Lower lobe of right lung (tissue), 2 donors: ENCODE data around the gene GRIK4. TPM values are rescaled to one million over a fixed set of nuclear protein-coding genes. Genes with fewer than 3 reads are reported as not detected.

Experiments
- ATAC-seq, 2 donors: fragments of 200-7000 bp; cut with Tn5 transposase; one replicate each; pipeline ENCODE4 v1.9.1; 2020 to 2022; ENCODE audit warnings: mild to moderate bottlenecking in 2 of 2, moderate library complexity in 2 of 2
- DNase-seq: peaks from one replicate; pipeline ENCODE4 v3.0.0-alpha.2; 2020
- H3K27ac ChIP-seq: fragments of 200-600 bp; one replicate; pipeline ENCODE4 v1.8.0; 2022
- H3K27me3 ChIP-seq: fragments of 200-600 bp; one replicate; pipeline ENCODE4 v1.8.0; 2022; ENCODE audit warnings: low read depth
- H3K36me3 ChIP-seq: fragments of 200-600 bp; one replicate; pipeline ENCODE4 v1.8.0; 2022; ENCODE audit warnings: mild to moderate bottlenecking
- H3K4me1 ChIP-seq: fragments of 200-600 bp; one replicate; pipeline ENCODE4 v1.8.0; 2022
- H3K4me3 ChIP-seq: fragments of 200-600 bp; one replicate; pipeline ENCODE4 v1.8.0; 2022; ENCODE audit warnings: mild to moderate bottlenecking
- H3K9me3 ChIP-seq: fragments of 200-600 bp; one replicate; pipeline ENCODE4 v1.8.0; 2022
- intact Hi-C: fragments of 100-400 bp; cut with DNase I; formaldehyde crosslinking; loops from one replicate; pipeline ENCODE4 v1.11.0; 2022
- total RNA-seq: library from RNA; stranded (reverse); fragmentation: NEBNext Ultra II Directional; extraction: Animal tissue kit (Norgen Biotek cat#: 25700); gene quantifications from one replicate; pipeline ENCODE4 v1.2.1, GENCODE V29; 2021
- TF ChIP-seq, protein P1 (sequence below): fragments of 200-600 bp; IDR thresholded peaks from one replicate; pipeline ENCODE4 v1.8.0; 2022; ENCODE audit warnings: antibody characterized with exemption, mild to moderate bottlenecking
- donor health status: DM: no; HTN: yes; CAD: no; lungs with severe emphysema.

Gene GRIK4
- total RNA-seq, 1 donor from 2014 or later, result 2.2 TPM

DNA sequence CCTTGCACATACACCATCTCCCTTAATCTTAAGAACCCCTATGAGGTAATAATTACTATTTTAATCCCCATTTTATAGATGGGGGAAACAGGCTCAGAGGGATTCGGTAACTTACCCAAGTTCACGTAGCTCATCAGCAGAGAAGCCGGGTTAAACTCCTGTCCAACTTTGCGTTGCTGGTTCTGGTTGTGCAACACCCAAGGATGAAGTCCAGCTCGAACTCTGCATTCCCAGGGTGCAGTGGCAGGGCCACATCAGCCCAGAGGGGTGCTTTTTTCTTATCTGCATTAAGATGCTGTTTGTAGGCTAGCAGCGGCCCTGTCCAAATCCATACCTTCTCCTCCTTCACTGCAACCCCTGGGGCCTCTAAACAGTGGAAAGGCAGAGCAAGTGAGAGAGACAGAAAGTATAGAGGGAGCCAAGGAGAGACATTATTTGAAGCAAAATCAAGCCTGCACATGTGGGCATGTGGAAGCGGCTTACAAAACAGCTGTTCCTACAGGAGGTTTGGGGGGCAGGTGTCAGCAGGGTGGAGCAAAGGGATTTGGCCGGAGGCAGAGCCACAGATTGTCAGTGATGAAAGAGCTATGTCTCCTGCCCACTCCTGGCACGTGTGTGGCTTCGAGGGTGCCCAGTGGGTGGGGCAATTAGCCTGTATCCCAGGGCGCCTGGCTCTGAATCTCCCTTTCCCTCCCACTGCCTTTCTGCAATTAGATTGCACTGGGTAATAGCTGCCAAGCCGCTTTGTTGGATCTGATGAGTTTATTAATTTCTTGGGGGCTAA, 382.8 kb downstream of the GRIK4 start:
- TF ChIP-seq, protein P1, sequence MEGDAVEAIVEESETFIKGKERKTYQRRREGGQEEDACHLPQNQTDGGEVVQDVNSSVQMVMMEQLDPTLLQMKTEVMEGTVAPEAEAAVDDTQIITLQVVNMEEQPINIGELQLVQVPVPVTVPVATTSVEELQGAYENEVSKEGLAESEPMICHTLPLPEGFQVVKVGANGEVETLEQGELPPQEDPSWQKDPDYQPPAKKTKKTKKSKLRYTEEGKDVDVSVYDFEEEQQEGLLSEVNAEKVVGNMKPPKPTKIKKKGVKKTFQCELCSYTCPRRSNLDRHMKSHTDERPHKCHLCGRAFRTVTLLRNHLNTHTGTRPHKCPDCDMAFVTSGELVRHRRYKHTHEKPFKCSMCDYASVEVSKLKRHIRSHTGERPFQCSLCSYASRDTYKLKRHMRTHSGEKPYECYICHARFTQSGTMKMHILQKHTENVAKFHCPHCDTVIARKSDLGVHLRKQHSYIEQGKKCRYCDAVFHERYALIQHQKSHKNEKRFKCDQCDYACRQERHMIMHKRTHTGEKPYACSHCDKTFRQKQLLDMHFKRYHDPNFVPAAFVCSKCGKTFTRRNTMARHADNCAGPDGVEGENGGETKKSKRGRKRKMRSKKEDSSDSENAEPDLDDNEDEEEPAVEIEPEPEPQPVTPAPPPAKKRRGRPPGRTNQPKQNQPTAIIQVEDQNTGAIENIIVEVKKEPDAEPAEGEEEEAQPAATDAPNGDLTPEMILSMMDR, result no peak
- H3K4me1 ChIP-seq, result no peaks in the 10 kb centered on the region

GRCh38 chr11:120896687-120897086, 385.1 kb downstream of the GRIK4 start:
- TF ChIP-seq, protein P1, result no peak
- intact Hi-C loops, result no loop called here
- H3K36me3 ChIP-seq, result no peaks in the 10 kb centered on the region
- H3K4me3 ChIP-seq, result no peak overlapping the region
- no peaks in the 10 kb centered on the region for H3K27me3 ChIP-seq
- no peak overlapping the region for H3K27ac ChIP-seq
- DNase-seq, result no peak
- H3K9me3 ChIP-seq, result no peaks in the 10 kb centered on the region
- no peaks in the 10 kb centered on the region for H3K4me1 ChIP-seq
- ATAC-seq, result no peak

More for the DNA sequence above, 382.8 kb downstream of the GRIK4 start:
- Histone ChIP-seq H3K36me3 (no peaks in the 10 kb centered on the region), H3K9me3 (no peaks in the 10 kb centered on the region), H3K27me3 (no peaks in the 10 kb centered on the region), H3K4me3 (no peak overlapping the region), H3K27ac (no peak overlapping the region)
- ATAC-seq, result no peak
- no peak for DNase-seq
- intact Hi-C loops, result no loop called here

DNA sequence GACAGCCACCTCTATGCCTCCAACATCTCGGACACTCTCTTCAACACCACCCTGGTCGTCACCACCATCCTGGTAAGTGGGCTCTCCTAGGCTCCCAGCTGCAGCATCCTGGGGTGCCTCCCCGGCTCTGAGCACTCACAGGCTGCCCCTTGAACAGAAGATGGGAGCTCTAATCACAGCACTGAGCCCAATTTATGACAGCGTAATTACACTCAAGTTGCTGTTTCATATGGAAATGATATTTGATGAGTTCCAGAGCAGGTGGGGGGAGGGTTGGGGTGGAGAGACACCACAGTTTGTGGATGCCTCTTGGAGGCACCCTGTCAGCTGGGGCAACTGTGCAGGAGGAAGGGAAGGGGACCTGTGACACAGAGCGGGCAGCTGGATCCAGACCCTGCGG, 387.0 kb downstream of the GRIK4 start:
- Histone ChIP-seq H3K9me3 (no peaks in the 10 kb centered on the region), H3K4me3 (no peak overlapping the region), H3K4me1 (no peaks in the 10 kb centered on the region), H3K36me3 (no peaks in the 10 kb centered on the region), H3K27me3 (no peaks in the 10 kb centered on the region), H3K27ac (no peak overlapping the region)
- DNase-seq (no peak), ATAC-seq (no peak)
- TF ChIP-seq, protein P1, result no peak
- intact Hi-C loops, result no loop called here

GRCh38 chr11:120899720-120900119, 388.2 kb downstream of the GRIK4 start:
- TF ChIP-seq, protein P1, result no peak
- Histone ChIP-seq H3K27me3 (no peaks in the 10 kb centered on the region), H3K4me3 (no peak overlapping the region), H3K4me1 (no peaks in the 10 kb centered on the region), H3K9me3 (no peaks in the 10 kb centered on the region), H3K36me3 (no peaks in the 10 kb centered on the region), H3K27ac (no peak overlapping the region)
- no peak for ATAC-seq
- DNase-seq, result no peak
- intact Hi-C loops, result no loop called here

- intact Hi-C loops, result no loop called here
Observed at GRCh38 chr11:120900643-120901042, 389.1 kb downstream of the GRIK4 start.

More at GRCh38 chr11:120900643-120901042, 389.1 kb downstream of the GRIK4 start:
- H3K27ac ChIP-seq, result no peak overlapping the region
- no peaks in the 10 kb centered on the region for H3K9me3 ChIP-seq
- H3K27me3 ChIP-seq, result no peaks in the 10 kb centered on the region
- no peaks in the 10 kb centered on the region for H3K36me3 ChIP-seq
- ATAC-seq (no peak), DNase-seq (no peak)
- no peak overlapping the region for H3K4me3 ChIP-seq
- TF ChIP-seq, protein P1, result no peak
- H3K4me1 ChIP-seq, result no peaks in the 10 kb centered on the region
